GM12872 (cell line): ENCODE results near the gene APLP2.

Experiments used
- TF ChIP-seq, protein P1 (sequence below): IDR thresholded peaks from 3 replicates; pipeline ENCODE4 v1.5.1; 2011; ENCODE audit warnings: low read depth, mild to moderate bottlenecking, low read length, moderate library complexity; ENCODE audit not compliant: insufficient read depth

The APLP2 gene

DNA sequence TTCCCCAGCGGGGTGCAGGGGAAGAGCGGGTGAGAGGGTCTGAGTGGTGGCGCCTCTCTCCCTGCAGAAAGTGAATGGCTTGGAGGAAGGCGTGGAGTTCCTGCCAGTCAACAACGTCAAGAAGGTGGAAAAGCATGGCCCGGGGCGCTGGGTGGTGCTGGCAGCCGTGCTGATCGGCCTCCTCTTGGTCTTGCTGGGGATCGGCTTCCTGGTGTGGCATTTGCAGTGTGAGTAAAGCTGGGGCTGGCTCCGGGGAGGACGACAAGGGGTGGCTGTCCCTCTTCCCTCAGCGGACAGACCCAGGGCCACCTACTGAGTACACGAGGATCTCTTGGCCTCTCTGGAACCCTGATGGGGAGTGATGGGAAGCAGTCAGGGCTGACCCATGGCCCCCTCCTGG, 118.4 kb downstream of the APLP2 start:
- TF ChIP-seq, protein P1, sequence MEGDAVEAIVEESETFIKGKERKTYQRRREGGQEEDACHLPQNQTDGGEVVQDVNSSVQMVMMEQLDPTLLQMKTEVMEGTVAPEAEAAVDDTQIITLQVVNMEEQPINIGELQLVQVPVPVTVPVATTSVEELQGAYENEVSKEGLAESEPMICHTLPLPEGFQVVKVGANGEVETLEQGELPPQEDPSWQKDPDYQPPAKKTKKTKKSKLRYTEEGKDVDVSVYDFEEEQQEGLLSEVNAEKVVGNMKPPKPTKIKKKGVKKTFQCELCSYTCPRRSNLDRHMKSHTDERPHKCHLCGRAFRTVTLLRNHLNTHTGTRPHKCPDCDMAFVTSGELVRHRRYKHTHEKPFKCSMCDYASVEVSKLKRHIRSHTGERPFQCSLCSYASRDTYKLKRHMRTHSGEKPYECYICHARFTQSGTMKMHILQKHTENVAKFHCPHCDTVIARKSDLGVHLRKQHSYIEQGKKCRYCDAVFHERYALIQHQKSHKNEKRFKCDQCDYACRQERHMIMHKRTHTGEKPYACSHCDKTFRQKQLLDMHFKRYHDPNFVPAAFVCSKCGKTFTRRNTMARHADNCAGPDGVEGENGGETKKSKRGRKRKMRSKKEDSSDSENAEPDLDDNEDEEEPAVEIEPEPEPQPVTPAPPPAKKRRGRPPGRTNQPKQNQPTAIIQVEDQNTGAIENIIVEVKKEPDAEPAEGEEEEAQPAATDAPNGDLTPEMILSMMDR, result no peak

DNA sequence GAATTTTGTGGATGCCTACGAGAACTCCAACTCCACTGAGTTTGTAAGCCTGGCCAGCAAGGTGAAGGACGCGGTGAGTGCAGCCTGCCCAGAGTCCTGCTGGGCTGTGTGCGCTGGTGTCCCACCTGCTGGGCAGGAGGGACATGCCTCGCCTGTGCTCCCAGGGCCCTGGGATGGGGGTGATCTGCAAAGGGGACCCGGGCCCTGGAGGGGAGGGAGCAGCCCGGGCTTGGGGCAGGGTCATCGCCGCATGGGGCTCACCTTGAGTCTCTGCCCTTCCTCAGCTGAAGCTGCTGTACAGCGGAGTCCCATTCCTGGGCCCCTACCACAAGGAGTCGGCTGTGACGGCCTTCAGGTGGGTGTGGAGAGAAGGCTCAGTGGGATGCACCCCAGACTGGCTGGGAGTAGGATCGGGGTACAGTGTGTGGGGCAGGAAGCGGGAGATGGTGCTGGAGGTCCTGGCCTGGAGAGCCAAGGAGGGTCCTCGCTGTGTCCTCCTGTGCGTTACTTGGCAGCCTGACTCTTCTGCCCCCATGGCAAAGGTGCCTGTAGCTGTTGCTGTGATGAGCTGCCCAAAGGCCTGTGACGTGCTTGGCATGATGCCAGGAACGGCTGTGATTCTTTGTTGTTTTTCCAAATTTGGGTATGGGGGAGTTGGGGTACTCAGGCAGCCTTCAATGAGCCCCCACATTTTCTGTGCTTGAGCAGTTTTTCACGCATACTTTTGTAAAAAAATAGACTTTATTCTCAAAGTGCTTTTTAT, 119.1 kb downstream of the APLP2 start:
- TF ChIP-seq, protein P1, result no peak

DNA sequence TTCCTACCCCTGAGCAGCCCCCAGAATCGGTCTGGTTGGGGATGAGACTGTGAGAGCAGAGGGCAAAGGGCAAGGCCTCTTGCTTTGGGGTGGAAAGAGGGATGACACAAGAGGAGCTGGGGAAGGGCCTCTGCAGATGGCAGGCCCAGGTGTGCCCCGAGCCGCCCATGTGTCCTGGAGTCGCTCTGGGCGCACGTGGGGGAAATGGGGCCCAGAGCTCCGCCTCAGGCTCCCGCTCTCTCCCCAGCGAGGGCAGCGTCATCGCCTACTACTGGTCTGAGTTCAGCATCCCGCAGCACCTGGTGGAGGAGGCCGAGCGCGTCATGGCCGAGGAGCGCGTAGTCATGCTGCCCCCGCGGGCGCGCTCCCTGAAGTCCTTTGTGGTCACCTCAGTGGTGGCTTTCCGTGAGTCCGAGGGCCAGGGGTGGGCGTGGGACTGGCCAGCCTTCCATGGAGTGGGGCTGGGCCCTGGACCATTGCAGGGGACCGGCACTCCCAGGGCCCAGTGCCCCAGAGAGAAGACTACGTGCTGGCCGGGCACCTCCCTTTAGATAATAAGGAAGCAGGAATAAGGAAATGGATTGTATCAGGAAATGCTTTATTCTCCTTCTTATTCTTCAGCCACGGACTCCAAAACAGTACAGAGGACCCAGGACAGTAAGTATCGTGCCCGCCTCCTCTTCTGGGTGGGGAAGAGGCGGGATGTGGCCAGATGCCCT, 120.0 kb downstream of the APLP2 start:
- TF ChIP-seq, protein P1, result no peak

DNA sequence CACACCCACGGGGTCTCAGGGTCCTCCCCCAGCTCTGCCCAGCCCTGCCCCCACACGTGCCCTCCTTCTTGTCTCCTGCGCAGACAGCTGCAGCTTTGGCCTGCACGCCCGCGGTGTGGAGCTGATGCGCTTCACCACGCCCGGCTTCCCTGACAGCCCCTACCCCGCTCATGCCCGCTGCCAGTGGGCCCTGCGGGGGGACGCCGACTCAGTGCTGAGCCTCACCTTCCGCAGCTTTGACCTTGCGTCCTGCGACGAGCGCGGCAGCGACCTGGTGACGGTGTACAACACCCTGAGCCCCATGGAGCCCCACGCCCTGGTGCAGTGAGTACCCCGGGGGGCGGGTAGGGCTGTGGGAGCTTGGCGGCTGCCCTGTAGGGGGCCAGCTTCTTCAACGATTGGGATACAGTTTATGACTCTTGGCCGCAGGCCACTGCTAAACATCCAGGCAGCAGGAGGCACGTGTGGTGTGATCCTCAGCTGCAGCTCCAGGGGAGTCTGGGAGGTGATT, 120.7 kb downstream of the APLP2 start:
- TF ChIP-seq, protein P1, result no peak

DNA sequence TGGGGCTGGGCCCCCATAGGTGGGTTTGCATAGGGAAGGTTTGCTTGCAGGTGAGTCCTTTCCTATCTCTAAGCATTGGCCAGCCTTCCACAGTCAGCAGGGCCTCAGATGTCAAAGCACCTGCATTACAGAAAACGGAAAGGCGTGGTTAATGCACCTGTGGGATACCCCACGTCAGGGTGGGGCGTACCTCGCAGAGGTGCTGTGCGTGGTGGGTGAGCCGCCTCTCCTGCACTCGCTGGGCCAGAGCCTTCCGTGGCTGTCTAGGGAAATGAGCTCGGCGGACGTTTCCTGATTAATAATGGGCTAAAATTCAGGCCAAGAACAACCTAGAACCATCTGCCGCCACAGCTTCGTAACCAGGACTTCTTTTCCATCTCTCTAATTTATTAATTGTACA, 122.2 kb downstream of the APLP2 start:
- TF ChIP-seq, protein P1, result no peak

DNA sequence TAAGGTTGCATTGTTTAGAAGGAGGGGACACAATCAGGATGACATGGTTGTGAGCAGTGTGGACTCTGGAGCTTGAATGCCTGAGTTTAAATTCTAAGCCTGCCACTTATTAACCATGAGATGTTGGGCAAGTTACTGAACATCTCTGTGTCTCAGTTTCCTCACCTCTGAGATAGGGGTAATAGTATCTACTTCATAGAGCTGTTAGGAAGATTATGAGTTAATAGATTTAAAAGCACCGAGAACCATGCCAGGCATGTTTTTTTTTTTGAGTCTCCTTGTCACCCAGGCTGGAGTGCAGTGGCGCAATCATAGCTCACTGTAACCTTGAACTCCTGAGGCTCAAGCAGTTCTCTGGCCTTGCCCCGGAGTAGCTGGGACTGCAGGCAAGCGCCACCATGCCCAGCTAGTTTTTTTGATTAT, 123.2 kb downstream of the APLP2 start:
- TF ChIP-seq, protein P1, result no peak
